SK-N-SH (cell line): ENCODE measurements around the gene ZNF385C. TPM values are rescaled to one million over a fixed set of nuclear protein-coding genes. Genes with fewer than 3 reads are reported as not detected.

Experiments used
- CTCF ChIA-PET: fragments of 300-600, 350-600 bp; formaldehyde crosslinking; extraction: SDS; loops from one replicate; lab custom pipeline; 2021; lab: Yijun Ruan, JAX
- POLR2A ChIA-PET: fragments of 350-600 bp; sonication (Branson Sonifier 250); formaldehyde crosslinking; extraction: SDS; loops from one replicate; lab custom pipeline; 2020; ENCODE audit warnings: antibody characterized with exemption, inconsistent platforms; lab: Yijun Ruan, JAX
- DNase-seq: peaks from one replicate; pipeline ENCODE4 v3.0.0; 2012
- H2AFZ ChIP-seq: fragments of 200-600 bp; sonication (generic); 2 replicates; pipeline ENCODE4 v1.8.1; 2016; ENCODE audit warnings: antibody characterized with exemption, mild to moderate bottlenecking, low read depth
- H3F3A ChIP-seq: fragments of 200-600 bp; sonication (generic); replicated peaks from 2 replicates; pipeline ENCODE3; 2016; ENCODE audit warnings: antibody characterized with exemption, mild to moderate bottlenecking; ENCODE audit not compliant: insufficient read depth
- H3K27ac ChIP-seq, 2 experiments: fragments of 200-500 bp in 1 of 2; fragments of 200-600 bp in 1 of 2; sonication (Bioruptor generic) in 1 of 2; sonication (generic), shearing (Covaris generic) in 1 of 2; 2 replicates each; pipeline versions ENCODE4 v1.5.1 to v1.6.1; 2014 to 2016; ENCODE audit warnings: low read depth in 2 of 2, inconsistent platforms in 1 of 2, low read length in 1 of 2, mild to moderate bottlenecking in 1 of 2, mixed read lengths in 1 of 2
- H3K27me3 ChIP-seq: fragments of 200-600 bp; sonication (generic), shearing (Covaris generic); 2 replicates; pipeline ENCODE4 v1.6.1; 2016; ENCODE audit warnings: mixed run types; ENCODE audit not compliant: insufficient read depth
- H3K36me3 ChIP-seq, 2 experiments: fragments of 200-500 bp in 1 of 2; fragments of 200-600 bp in 1 of 2; sonication (Bioruptor generic) in 1 of 2; sonication (generic) in 1 of 2; replicated peaks in 1 of 2; 2 replicates each; pipeline versions ENCODE3 to v1.5.1; 2014 to 2016; ENCODE audit warnings: low read length in 1 of 2, mild to moderate bottlenecking in 1 of 2; ENCODE audit not compliant: insufficient read depth in 2 of 2, control insufficient read depth in 1 of 2
- H3K4me1 ChIP-seq, 2 experiments: fragments of 200-500 bp in 1 of 2; fragments of 200-600 bp in 1 of 2; sonication (Bioruptor generic) in 1 of 2; sonication (generic), shearing (Covaris generic) in 1 of 2; 2 replicates each; pipeline versions ENCODE4 v1.5.1 to v1.6.1; 2014 to 2016; ENCODE audit warnings: low read depth in 1 of 2, low read length in 1 of 2, mixed run types in 1 of 2; ENCODE audit not compliant: insufficient read depth in 2 of 2, control insufficient read depth in 1 of 2
- H3K4me2 ChIP-seq: fragments of 200-600 bp; sonication (generic), shearing (Covaris generic); 2 replicates; pipeline ENCODE4 v1.6.1; 2017; ENCODE audit warnings: mixed run types
- H3K4me3 ChIP-seq, 2 experiments: fragments of 200-500 bp in 1 of 2; fragments of 200-600 bp in 1 of 2; sonication (Bioruptor generic) in 1 of 2; sonication (generic), shearing (Covaris generic) in 1 of 2; 2 replicates each; pipeline versions ENCODE4 v1.5.1 to v1.8.1; 2014 to 2016; ENCODE audit warnings: low read depth in 2 of 2, inconsistent platforms in 1 of 2, low read length in 1 of 2, mild to moderate bottlenecking in 1 of 2, mixed read lengths in 1 of 2, moderate library complexity in 1 of 2
- H3K79me2 ChIP-seq: fragments of 200-600 bp; sonication (generic); 2 replicates; pipeline ENCODE4 v1.8.1; 2017; ENCODE audit warnings: mild to moderate bottlenecking; ENCODE audit not compliant: insufficient read depth
- H3K9ac ChIP-seq: fragments of 200-600 bp; sonication (generic); 2 replicates; pipeline ENCODE4 v1.6.1; 2017; ENCODE audit warnings: mixed run types
- H3K9me2 ChIP-seq: fragments of 200-600 bp; sonication (generic); 2 replicates; pipeline ENCODE4 v1.6.1; 2017; ENCODE audit warnings: mixed run types
- H3K9me3 ChIP-seq: fragments of 200-600 bp; sonication (generic); 2 replicates; pipeline ENCODE4 v1.6.1; 2017; ENCODE audit warnings: mixed run types, mild to moderate bottlenecking, moderate library complexity
- H4K20me1 ChIP-seq: fragments of 200-600 bp; sonication (generic); 2 replicates; pipeline ENCODE4 v1.6.1; 2017; ENCODE audit warnings: mild to moderate bottlenecking, mixed run types; ENCODE audit not compliant: insufficient read depth
- CHD2 ChIP-seq: fragments of 150-350 bp; IDR thresholded peaks from 2 replicates; pipeline ENCODE4 v1.6.1; 2018; ENCODE audit warnings: low read length; ENCODE audit not compliant: partially characterized antibody
- EP300 ChIP-seq, 2 experiments: IDR thresholded peaks; 2 replicates each; pipeline versions ENCODE4 v1.4.0 to v1.6.1; 2012; ENCODE audit warnings: borderline replicate concordance in 1 of 2, low read depth in 1 of 2, low read length in 1 of 2
- FOSL2 ChIP-seq: IDR thresholded peaks from 2 replicates; pipeline ENCODE4 v1.4.0; 2012; ENCODE audit warnings: low read depth, mild to moderate bottlenecking, moderate library complexity, borderline replicate concordance
- FOXJ3 ChIP-seq: sonication (generic); formaldehyde crosslinking; IDR thresholded peaks from 2 replicates; pipeline ENCODE4 v1.5.1; 2020; ENCODE audit warnings: mild to moderate bottlenecking, missing genetic modification reagents
- FOXM1 ChIP-seq: IDR thresholded peaks from 2 replicates; pipeline ENCODE4 v1.4.0; 2012; ENCODE audit warnings: low read depth, mild to moderate bottlenecking
- GATA2 ChIP-seq: sonication (generic); formaldehyde crosslinking; IDR thresholded peaks from 2 replicates; pipeline ENCODE4 v1.5.0; 2020; ENCODE audit warnings: mild to moderate bottlenecking, missing genetic modification reagents
- JUND ChIP-seq: IDR thresholded peaks from 2 replicates; pipeline ENCODE4 v1.4.0; 2012
- NRF1 ChIP-seq: IDR thresholded peaks from 2 replicates; pipeline ENCODE4 v1.6.1; 2012; ENCODE audit warnings: low read depth, mild to moderate bottlenecking, low read length
- REST ChIP-seq: IDR thresholded peaks from 2 replicates; pipeline ENCODE4 v1.6.1; 2012; ENCODE audit warnings: mild to moderate bottlenecking, low read depth, low read length, moderate library complexity
- RXRA ChIP-seq: IDR thresholded peaks from 2 replicates; pipeline ENCODE4 v1.4.0; 2012; ENCODE audit warnings: low read depth, mild to moderate bottlenecking, borderline replicate concordance
- TCF12 ChIP-seq: IDR thresholded peaks from 2 replicates; pipeline ENCODE4 v1.4.0; 2012
- TEAD4 ChIP-seq: IDR thresholded peaks from 2 replicates; pipeline ENCODE4 v1.4.0; 2012; ENCODE audit warnings: mild to moderate bottlenecking, borderline replicate concordance; ENCODE audit not compliant: insufficient read depth
- USF1 ChIP-seq: IDR thresholded peaks from 2 replicates; pipeline ENCODE4 v1.4.0; 2012; ENCODE audit warnings: low read depth, borderline replicate concordance
- WGBS: methylation state at CpG from one replicate; pipeline ENCODE4 v1.1.6; 2017; ENCODE audit warnings: low lambda C conversion rate; 5-methylcytosine and 5-hydroxymethylcytosine counted together
- polyA plus RNA-seq, 3 experiments: library from polyadenylated mRNA; depleted of rRNA; stranded (reverse); fragments of >200 nt; gene quantifications; 2 replicates each; pipeline ENCODE4 v1.2.3, GENCODE V29; 2012
- TF ChIP-seq, protein P1 (sequence below): IDR thresholded peaks from 2 replicates; pipeline ENCODE4; 2012
- TF ChIP-seq, protein P2 (sequence below): IDR thresholded peaks from 2 replicates; pipeline ENCODE4 v1.4.0; 2012; ENCODE audit warnings: low read depth, borderline replicate concordance
- TF ChIP-seq, protein P3 (sequence below): fragments of 150-350 bp; IDR thresholded peaks from 2 replicates; pipeline ENCODE4 v1.6.1; 2016; ENCODE audit warnings: mild to moderate bottlenecking, low read depth, low read length

ZNF385C gene
- polyA plus RNA-seq, 1 of the 3 experiments (the other 2 are of a cell fraction) = 0.05 TPM

GRCh38 chr17:42061646-42062487 is 36.4 kb downstream of the ZNF385C start:
- no peak overlapping the region for H2AFZ ChIP-seq
- no peak overlapping the region for H3K4me3 ChIP-seq
- no peaks in the 10 kb centered on the region for H3K27me3 ChIP-seq
- H3K36me3 ChIP-seq = no peaks in the 10 kb centered on the region
- ChIA-PET CTCF (interaction anchor here (0.6 to 2.1 kb wide), 7 partner anchors 10 to 226 kb away, joined by 3 to 12 read pairs (median 3); partner anchors contain the start of gene STAT5A), POLR2A (no interaction called here)
- no peak for DNase-seq
- no peaks in the 10 kb centered on the region for H3K79me2 ChIP-seq
- H3K4me2 ChIP-seq = no peak overlapping the region
- H3K27ac ChIP-seq = no peak overlapping the region
- H3K9ac ChIP-seq = no peak overlapping the region
- TF ChIP-seq TEAD4 = no peak
- no peaks in the 10 kb centered on the region for H3F3A ChIP-seq
- H4K20me1 ChIP-seq = no peaks in the 10 kb centered on the region
- no peaks in the 10 kb centered on the region; a peak in 1 of 4 replicates for H3K4me1 ChIP-seq
- no peaks in the 10 kb centered on the region for H3K9me2 ChIP-seq
- WGBS = 51% methylated on average over 5 of the region's 5 CpGs
- no peaks in the 10 kb centered on the region for H3K9me3 ChIP-seq

DNA sequence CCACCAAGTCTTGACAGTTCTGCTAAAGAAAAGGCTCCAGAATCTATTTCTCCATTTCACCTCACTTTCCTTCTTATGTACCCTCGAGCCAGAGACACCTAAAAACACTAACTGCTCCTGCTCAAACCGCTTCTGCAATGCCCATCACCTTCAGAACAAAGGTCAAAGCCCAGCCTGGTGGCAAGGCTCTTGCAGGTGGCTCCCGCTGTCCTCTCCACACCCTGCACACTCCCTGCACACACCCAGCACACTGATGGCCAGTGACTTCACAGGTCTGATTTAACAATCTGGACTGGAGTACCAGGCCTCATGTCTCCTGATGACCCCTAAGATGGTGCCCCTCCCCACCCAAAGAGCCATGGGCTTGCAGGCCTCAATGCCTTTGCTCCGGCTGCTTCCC is 38.0 kb downstream of the ZNF385C start:
- H2AFZ ChIP-seq = no peak overlapping the region
- 63% methylated on average over 4 of the region's 4 CpGs for WGBS
- POLR2A ChIA-PET = no interaction called here
- H3K27me3 ChIP-seq = no peaks in the 10 kb centered on the region
- H3K9ac ChIP-seq = no peak overlapping the region
- H3K9me3 ChIP-seq = no peaks in the 10 kb centered on the region
- CTCF ChIA-PET = interaction anchor here (1.9 to 3.6 kb wide), 3 partner anchors 7 to 41 kb away, joined by 4 to 16 read pairs (median 6); no protein-coding TSS in a partner anchor
- H3K36me3 ChIP-seq = no peaks in the 10 kb centered on the region
- no peaks in the 10 kb centered on the region for H3K79me2 ChIP-seq
- no peaks in the 10 kb centered on the region for H4K20me1 ChIP-seq
- H3K27ac ChIP-seq = no peak overlapping the region
- H3K4me3 ChIP-seq = no peak overlapping the region
- no peaks in the 10 kb centered on the region for H3K9me2 ChIP-seq
- H3K4me1 ChIP-seq = no peaks in the 10 kb centered on the region; a peak in 1 of 4 replicates
- DNase-seq = no peak
- H3K4me2 ChIP-seq = no peak overlapping the region
- H3F3A ChIP-seq = no peaks in the 10 kb centered on the region
- TF ChIP-seq FOXM1 (no peak), CHD2 (no peak), RXRA (no peak), FOSL2 (no peak), FOXJ3 (CRISPR knock-in tag) (no peak), JUND (no peak), NRF1 (no peak), TCF12 (no peak), REST (no peak), TEAD4 (no peak), USF1 (no peak), EP300 (IDR thresholded peaks at IDR 0.05; ENCODE audit: borderline replicate concordance in 1 of 2, low read depth in 1 of 2, low read length in 1 of 2) (no peak), GATA2 (CRISPR knock-in tag) (no peak)
- TF ChIP-seq, protein P1, sequence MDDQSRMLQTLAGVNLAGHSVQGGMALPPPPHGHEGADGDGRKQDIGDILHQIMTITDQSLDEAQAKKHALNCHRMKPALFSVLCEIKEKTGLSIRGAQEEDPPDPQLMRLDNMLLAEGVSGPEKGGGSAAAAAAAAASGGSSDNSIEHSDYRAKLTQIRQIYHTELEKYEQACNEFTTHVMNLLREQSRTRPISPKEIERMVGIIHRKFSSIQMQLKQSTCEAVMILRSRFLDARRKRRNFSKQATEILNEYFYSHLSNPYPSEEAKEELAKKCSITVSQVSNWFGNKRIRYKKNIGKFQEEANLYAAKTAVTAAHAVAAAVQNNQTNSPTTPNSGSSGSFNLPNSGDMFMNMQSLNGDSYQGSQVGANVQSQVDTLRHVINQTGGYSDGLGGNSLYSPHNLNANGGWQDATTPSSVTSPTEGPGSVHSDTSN = no peak
- TF ChIP-seq, protein P2, sequence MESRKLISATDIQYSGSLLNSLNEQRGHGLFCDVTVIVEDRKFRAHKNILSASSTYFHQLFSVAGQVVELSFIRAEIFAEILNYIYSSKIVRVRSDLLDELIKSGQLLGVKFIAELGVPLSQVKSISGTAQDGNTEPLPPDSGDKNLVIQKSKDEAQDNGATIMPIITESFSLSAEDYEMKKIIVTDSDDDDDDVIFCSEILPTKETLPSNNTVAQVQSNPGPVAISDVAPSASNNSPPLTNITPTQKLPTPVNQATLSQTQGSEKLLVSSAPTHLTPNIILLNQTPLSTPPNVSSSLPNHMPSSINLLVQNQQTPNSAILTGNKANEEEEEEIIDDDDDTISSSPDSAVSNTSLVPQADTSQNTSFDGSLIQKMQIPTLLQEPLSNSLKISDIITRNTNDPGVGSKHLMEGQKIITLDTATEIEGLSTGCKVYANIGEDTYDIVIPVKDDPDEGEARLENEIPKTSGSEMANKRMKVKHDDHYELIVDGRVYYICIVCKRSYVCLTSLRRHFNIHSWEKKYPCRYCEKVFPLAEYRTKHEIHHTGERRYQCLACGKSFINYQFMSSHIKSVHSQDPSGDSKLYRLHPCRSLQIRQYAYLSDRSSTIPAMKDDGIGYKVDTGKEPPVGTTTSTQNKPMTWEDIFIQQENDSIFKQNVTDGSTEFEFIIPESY = no peak
- TF ChIP-seq, protein P3, sequence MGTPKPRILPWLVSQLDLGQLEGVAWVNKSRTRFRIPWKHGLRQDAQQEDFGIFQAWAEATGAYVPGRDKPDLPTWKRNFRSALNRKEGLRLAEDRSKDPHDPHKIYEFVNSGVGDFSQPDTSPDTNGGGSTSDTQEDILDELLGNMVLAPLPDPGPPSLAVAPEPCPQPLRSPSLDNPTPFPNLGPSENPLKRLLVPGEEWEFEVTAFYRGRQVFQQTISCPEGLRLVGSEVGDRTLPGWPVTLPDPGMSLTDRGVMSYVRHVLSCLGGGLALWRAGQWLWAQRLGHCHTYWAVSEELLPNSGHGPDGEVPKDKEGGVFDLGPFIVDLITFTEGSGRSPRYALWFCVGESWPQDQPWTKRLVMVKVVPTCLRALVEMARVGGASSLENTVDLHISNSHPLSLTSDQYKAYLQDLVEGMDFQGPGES = no peak
